GM12865 (cell line): Measurements from ENCODE around the gene DOCK7.
"Not testable (repeated sequence)": the region's sequence is repeated elsewhere in the genome, so short reads cannot be mapped to it uniquely, and the experiment has no call there.

Experiments
- DNase-seq: peaks from one replicate; pipeline ENCODE4 v3.0.0; 2010; ENCODE audit warnings: low read depth
- H3K4me3 ChIP-seq: 2 replicates; pipeline ENCODE4 v1.5.1; 2011; ENCODE audit warnings: mild to moderate bottlenecking, low read depth, low read length, control low read depth
- TF ChIP-seq, protein P1 (sequence below): IDR thresholded peaks from 2 replicates; pipeline ENCODE4 v1.5.1; 2011; ENCODE audit warnings: low read length, control low read depth, low read depth, inconsistent platforms; ENCODE audit not compliant: insufficient read depth; ENCODE audit errors: missing control alignments

Gene DOCK7

DNA sequence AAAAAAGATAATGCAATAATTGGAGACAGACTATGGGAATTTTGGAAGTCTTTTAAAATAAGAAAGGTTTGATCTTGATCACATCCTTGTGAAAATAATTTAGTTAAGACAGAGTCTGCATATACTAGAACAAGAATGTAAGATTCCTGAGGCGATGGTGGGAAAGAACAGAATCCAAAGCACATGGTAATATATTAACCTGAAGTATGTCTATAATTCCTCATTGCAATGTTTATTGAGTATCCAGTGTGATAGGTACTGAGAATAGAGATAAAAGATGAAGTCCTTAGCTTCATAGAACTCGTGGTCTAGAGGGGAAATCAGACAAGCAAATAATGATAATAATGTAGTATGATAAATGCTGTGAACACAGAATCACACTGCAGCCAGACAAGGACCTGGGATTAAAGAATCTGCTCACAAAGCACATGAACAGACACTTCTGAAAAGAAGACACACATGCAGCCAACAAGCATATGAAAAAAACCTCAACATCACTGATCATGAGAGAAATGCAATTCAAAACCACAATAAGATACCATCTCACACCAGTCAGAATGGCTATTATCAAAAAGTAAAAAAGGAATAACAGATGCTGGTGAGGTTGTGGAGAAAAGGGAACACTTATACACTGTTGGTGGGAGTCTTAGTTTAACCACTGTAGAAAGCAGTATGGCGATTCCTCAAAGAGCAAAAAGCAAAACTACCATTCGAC lies 97.8 kb downstream of the DOCK7 start:
- DNase-seq: no peak
- H3K4me3 ChIP-seq: no peak overlapping the region
- TF ChIP-seq, protein P1, sequence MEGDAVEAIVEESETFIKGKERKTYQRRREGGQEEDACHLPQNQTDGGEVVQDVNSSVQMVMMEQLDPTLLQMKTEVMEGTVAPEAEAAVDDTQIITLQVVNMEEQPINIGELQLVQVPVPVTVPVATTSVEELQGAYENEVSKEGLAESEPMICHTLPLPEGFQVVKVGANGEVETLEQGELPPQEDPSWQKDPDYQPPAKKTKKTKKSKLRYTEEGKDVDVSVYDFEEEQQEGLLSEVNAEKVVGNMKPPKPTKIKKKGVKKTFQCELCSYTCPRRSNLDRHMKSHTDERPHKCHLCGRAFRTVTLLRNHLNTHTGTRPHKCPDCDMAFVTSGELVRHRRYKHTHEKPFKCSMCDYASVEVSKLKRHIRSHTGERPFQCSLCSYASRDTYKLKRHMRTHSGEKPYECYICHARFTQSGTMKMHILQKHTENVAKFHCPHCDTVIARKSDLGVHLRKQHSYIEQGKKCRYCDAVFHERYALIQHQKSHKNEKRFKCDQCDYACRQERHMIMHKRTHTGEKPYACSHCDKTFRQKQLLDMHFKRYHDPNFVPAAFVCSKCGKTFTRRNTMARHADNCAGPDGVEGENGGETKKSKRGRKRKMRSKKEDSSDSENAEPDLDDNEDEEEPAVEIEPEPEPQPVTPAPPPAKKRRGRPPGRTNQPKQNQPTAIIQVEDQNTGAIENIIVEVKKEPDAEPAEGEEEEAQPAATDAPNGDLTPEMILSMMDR: no peak

DNA sequence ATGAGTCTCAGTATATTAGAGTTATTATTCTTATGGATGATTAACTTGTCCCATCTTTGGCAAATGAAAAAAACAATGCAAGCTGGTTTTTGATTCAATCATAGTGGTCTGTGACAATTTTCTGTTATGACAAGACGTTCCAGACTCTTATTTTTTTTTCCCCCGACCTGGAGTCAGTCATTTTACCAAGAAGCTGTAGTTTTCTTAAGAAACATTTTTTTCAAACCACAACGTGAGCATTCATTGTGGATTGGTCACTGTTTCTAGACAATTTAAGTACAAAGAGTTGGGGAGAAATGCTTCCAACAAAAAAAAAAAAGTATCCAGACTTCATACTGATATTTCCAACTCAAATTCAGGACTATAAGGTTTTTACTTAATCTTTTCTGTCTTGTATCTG lies 98.9 kb downstream of the DOCK7 start:
- TF ChIP-seq, protein P1: no peak
- no peak overlapping the region for H3K4me3 ChIP-seq
- DNase-seq: no peak

GRCh38 chr1:62588000-62588399 lies 100.2 kb downstream of the DOCK7 start:
- TF ChIP-seq, protein P1: no peak
- H3K4me3 ChIP-seq: no peak overlapping the region
- DNase-seq: no peak

- TF ChIP-seq, protein P1: no peak
- no peak for DNase-seq
- no peak overlapping the region for H3K4me3 ChIP-seq
Measured at GRCh38 chr1:62585469-62586155, 102.6 kb downstream of the DOCK7 start.

DNA sequence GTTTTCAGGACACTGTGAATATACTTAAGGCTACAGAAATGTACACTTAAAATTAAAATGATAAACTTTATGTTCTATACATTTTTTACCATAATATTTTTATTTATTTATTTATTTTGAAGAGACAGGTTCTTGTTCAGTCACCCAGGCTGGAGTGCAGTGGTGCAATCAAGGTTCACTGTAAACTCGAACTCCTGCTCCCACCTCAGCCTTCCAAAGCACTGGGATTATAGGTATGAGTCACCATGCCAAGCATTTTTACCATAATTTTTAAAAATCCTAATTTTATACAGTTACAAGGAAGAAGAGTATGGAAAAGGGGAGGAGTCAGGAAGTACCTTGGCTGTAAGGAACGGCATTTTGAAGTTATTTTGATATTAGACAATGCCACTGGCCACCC lies 114.5 kb downstream of the DOCK7 start:
- TF ChIP-seq, protein P1: no peak
- DNase-seq: no peak
- H3K4me3 ChIP-seq: no peak overlapping the region

- no peak for DNase-seq
- H3K4me3 ChIP-seq: no peak overlapping the region
- TF ChIP-seq, protein P1: no peak
Measured at GRCh38 chr1:62572476-62572875, 115.7 kb downstream of the DOCK7 start.

GRCh38 chr1:62571517-62571916 lies 116.7 kb downstream of the DOCK7 start:
- not testable (repeated sequence) for DNase-seq, H3K4me3 ChIP-seq

DNA sequence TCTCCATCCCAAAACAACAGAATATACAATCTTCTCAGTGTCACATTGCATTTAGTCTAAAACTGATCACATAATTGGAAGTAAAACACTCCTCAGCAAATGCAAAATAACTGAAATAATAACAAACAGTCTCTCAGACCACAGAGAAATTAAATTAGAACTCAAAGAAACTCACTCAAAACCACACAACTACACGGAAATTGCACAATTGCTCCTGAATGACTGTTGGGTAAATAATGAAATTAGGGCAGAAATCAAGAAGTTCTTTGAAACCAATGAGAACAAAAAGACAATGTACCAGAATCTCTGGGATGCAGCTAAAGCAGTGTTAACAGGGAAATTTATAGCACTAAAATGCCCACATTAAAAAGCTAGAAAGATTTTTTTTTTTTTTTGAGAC lies 120.3 kb downstream of the DOCK7 start:
- not testable (repeated sequence) for DNase-seq, H3K4me3 ChIP-seq

GRCh38 chr1:62567182-62567581 lies 121.0 kb downstream of the DOCK7 start:
- H3K4me3 ChIP-seq, DNase-seq: not testable (repeated sequence)
